T-cell (primary cell): ENCODE results near the gene ZNF587. TPM values are rescaled to one million over a fixed set of nuclear protein-coding genes. Genes with fewer than 3 reads are reported as not detected.
A peak's percentile ranks its signal among the peaks of the same experiment; 100 is the strongest.
"Not testable (repeated sequence)": the region's sequence is repeated elsewhere in the genome, so short reads cannot be mapped to it uniquely, and the experiment has no call there.

Experiments
- ATAC-seq, 4 experiments: fragments of 200-7000 bp in 3 of 4; fragments of 150-1000 bp in 1 of 4; cut with Tn5 transposase; replicated peaks in 1 of 4; 1 replicate in 3 of 4; 2 replicates in 1 of 4; pipeline ENCODE4 v1.10.0; 2021; ENCODE audit warnings: moderate library complexity in 3 of 4, mild to moderate bottlenecking in 2 of 4, moderate number of reproducible peaks in 1 of 4
- CTCF ChIA-PET, 2 donors: fragments of 300-600 bp; sonication (Branson Sonifier 250); formaldehyde crosslinking; loops; one replicate each; lab custom pipeline; 2022; ENCODE audit warnings: antibody characterized with exemption in 2 of 2; lab: Charles Lee
- POLR2A ChIA-PET, 2 donors: fragments of 300-600 bp; sonication (Branson Sonifier 250); formaldehyde crosslinking; loops; one replicate each; lab custom pipeline; 2022; ENCODE audit warnings: antibody characterized with exemption in 2 of 2; lab: Charles Lee
- DNase-seq, 35 experiments: peaks; one replicate each; pipeline versions ENCODE4 v3.0.0 to v3.0.0-alpha.2; 2013 to 2023
- H3K27ac ChIP-seq: one replicate; pipeline ENCODE4 v1.5.1; 2013; ENCODE audit warnings: low read length
- H3K27me3 ChIP-seq, 2 experiments: replicated peaks in 1 of 2; 1 replicate in 1 of 2; 2 replicates in 1 of 2; pipeline versions ENCODE4 v1.6.1 to v1.7.0; 2013; ENCODE audit warnings: low read length in 1 of 2, mixed read lengths in 1 of 2; ENCODE audit not compliant: control insufficient read depth in 2 of 2, insufficient read depth in 2 of 2; ENCODE audit errors: extremely low read depth in 1 of 2
- H3K36me3 ChIP-seq, 2 donors: 1 replicate in 1 of 2; 2 replicates in 1 of 2; pipeline versions ENCODE4 v1.6.1 to v1.7.0; 2013; ENCODE audit warnings: low read length in 1 of 2; ENCODE audit not compliant: control insufficient read depth in 2 of 2, insufficient read depth in 1 of 2; ENCODE audit errors: extremely low read depth in 1 of 2
- H3K4me1 ChIP-seq, 2 experiments: 1 replicate in 1 of 2; 2 replicates in 1 of 2; pipeline versions ENCODE4 v1.6.1 to v1.7.0; 2013; ENCODE audit warnings: low read length in 2 of 2, mixed read lengths in 1 of 2; ENCODE audit not compliant: insufficient read depth in 2 of 2, control insufficient read depth in 1 of 2; ENCODE audit errors: extremely low read depth in 1 of 2
- H3K4me3 ChIP-seq, 2 donors: 1 replicate in 1 of 2; 2 replicates in 1 of 2; pipeline versions ENCODE4 v1.5.1 to v1.7.0; 2013; ENCODE audit warnings: mild to moderate bottlenecking in 2 of 2, low read length in 1 of 2, moderate library complexity in 1 of 2; ENCODE audit not compliant: control insufficient read depth in 1 of 2; ENCODE audit errors: extremely low read depth in 1 of 2
- H3K9me3 ChIP-seq: 2 replicates; pipeline ENCODE4 v1.7.0; 2013
- H3K27ac Mint-ChIP-seq, 2 donors: one replicate each; pipeline ENCODE4 v1.8.0; 2020 to 2021; ENCODE audit warnings: mild to moderate bottlenecking in 2 of 2, mixed read lengths in 2 of 2
- H3K27me3 Mint-ChIP-seq, 2 donors: one replicate each; pipeline ENCODE4 v1.8.0; 2021 to 2022; ENCODE audit warnings: mixed read lengths in 2 of 2
- H3K36me3 Mint-ChIP-seq: one replicate; pipeline ENCODE4 v1.8.0; 2021; ENCODE audit warnings: mixed read lengths
- H3K4me1 Mint-ChIP-seq, 3 donors: one replicate each; pipeline ENCODE4 v1.8.0; 2020 to 2022; ENCODE audit warnings: mixed read lengths in 3 of 3, mild to moderate bottlenecking in 1 of 3
- H3K4me3 Mint-ChIP-seq, 3 donors: one replicate each; pipeline ENCODE4 v1.8.0; 2020 to 2022; ENCODE audit warnings: mild to moderate bottlenecking in 3 of 3, mixed read lengths in 3 of 3, moderate library complexity in 3 of 3
- H3K9me3 Mint-ChIP-seq, 3 donors: one replicate each; pipeline ENCODE4 v1.8.0; 2020 to 2022; ENCODE audit warnings: mixed read lengths in 3 of 3
- WGBS: methylation state at CpG from one replicate; pipeline ENCODE4 v1.1.5; 2013; ENCODE audit warnings: missing lambda C conversion rate; ENCODE audit not compliant: insufficient coverage; 5-methylcytosine and 5-hydroxymethylcytosine counted together
- total RNA-seq, 35 experiments: library from RNA in 6 of 35; stranded (reverse) in 6 of 35; fragments of 120-200 nt in 1 of 35; gene quantifications; one replicate each; pipeline versions ENCODE4 v1.2.1 to v1.2.4 and lab custom pipeline; 2013 to 2026

Gene ZNF587
- total RNA-seq, 5 donors from 2014 or later (not counting 1 experiment from before 2014, with no cell fraction given), result 56.6 to 60.5 (median 56.8) TPM

GRCh38 chr19:57849162-57849665 is 445 bp upstream of the ZNF587 start:
- DNase-seq, CTCF ChIA-PET, H3K27me3 Mint-ChIP-seq, H3K36me3 ChIP-seq, H3K27me3 ChIP-seq, H3K9me3 ChIP-seq, ATAC-seq, H3K9me3 Mint-ChIP-seq: not testable (repeated sequence)
- Histone ChIP-seq H3K4me1 (peaks cover 5 to 21% of the 10 kb centered on the region in 2 experiments), H3K4me3 (peak overlapping the region; percentile 68 to 75), H3K27ac (peak overlapping the region; percentile 78)
- Mint-ChIP-seq H3K27ac (peak overlapping the region; percentile 91 to 93), H3K4me3 (peak overlapping the region; percentile 92 to 97 (median 93)), H3K36me3 (peaks cover 31% of the 10 kb centered on the region), H3K4me1 (peaks cover 28 to 35% (median 31%) of the 10 kb centered on the region in 3 donors)
- no CpG with 5 or more reads among the region's 2 CpGs for WGBS
- POLR2A ChIA-PET, result interaction anchor here in 1 of 2 donors (0.6 kb wide), 2 partner anchors 210 to 573 kb away, joined by 3 read pairs; no protein-coding TSS in a partner anchor

DNA sequence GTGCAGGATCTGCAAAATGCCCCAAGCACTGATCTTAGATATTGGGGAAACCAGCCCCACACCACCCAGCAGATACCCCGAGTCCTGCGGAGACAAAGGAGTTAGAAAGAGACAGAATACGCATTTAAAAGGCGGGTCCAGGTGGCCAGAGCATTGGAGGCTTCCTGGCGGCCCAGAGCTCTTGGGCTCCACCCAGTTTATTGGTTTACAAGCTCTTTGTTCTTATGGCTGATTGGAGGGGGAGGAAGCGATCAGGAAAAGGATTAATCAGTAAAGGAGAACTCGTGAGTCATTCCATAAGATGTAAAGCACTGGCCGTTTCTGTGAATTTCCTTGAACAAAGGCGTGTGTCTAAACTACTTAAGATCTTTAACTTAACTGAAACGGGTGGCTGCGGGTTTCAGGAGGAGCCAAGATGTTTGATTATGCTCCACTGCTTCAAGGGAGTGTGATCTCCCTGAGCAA is 926 bp downstream of the ZNF587 start:
- no peaks in the 10 kb centered on the region for H3K27me3 Mint-ChIP-seq
- CTCF ChIA-PET, result no interaction called here
- peak overlapping the region; percentile 68 to 75 for H3K4me3 ChIP-seq

GRCh38 chr19:57851812-57852603 is 2.3 kb downstream of the ZNF587 start:
- Histone ChIP-seq H3K4me1 (peaks cover 5 to 21% of the 10 kb centered on the region in 2 experiments), H3K36me3 (peaks cover 5 to 11% of the 10 kb centered on the region in 2 donors)
- peaks cover 28 to 37% (median 31%) of the 10 kb centered on the region in 3 donors for H3K4me1 Mint-ChIP-seq
- H3K9me3 Mint-ChIP-seq, result peaks cover 9 to 11% (median 11%) of the 10 kb centered on the region in 3 donors
- H3K9me3 ChIP-seq, H3K4me3 ChIP-seq, DNase-seq, ATAC-seq, H3K27me3 ChIP-seq, H3K27ac ChIP-seq, H3K27me3 Mint-ChIP-seq, CTCF ChIA-PET: not testable (repeated sequence)
- H3K27ac Mint-ChIP-seq, result peak overlapping the region in 1 of 2 donors; percentile 41
- POLR2A ChIA-PET, result interaction anchor here in 1 of 2 donors (0.5 kb wide), 1 partner anchor 125 kb away, joined by 5 read pairs; the partner anchor contains the start of gene ZNF671
- 100% methylated on average over 2 of the region's 6 CpGs for WGBS
- peak overlapping the region in 1 of 3 donors; percentile 3 for H3K4me3 Mint-ChIP-seq
- H3K36me3 Mint-ChIP-seq, result peaks cover 46% of the 10 kb centered on the region

More for the DNA sequence above, 926 bp downstream of the ZNF587 start:
- Mint-ChIP-seq H3K4me1 (peaks cover 28 to 35% (median 31%) of the 10 kb centered on the region in 3 donors), H3K27ac (peak overlapping the region; percentile 91 to 93), H3K36me3 (peaks cover 36% of the 10 kb centered on the region), H3K4me3 (peak overlapping the region; percentile 92 to 97 (median 93)), H3K9me3 (peaks cover 6 to 9% (median 6%) of the 10 kb centered on the region in 3 donors)
- H3K36me3 ChIP-seq, result peaks cover 0 to 6% of the 10 kb centered on the region in 2 donors
- no peak overlapping the region for H3K27ac ChIP-seq
- peaks cover 5 to 21% of the 10 kb centered on the region in 2 experiments for H3K4me1 ChIP-seq
- no peaks in the 10 kb centered on the region for H3K27me3 ChIP-seq
- no peak for DNase-seq
- 40% methylated on average over 5 of the region's 11 CpGs for WGBS
- POLR2A ChIA-PET, result interaction anchor here in 1 of 2 donors (0.8 kb wide), 1 partner anchor 31 kb away, joined by 4 read pairs; no protein-coding TSS in a partner anchor
- H3K9me3 ChIP-seq, result no peaks in the 10 kb centered on the region
- no peak for ATAC-seq

- H3K27me3 ChIP-seq, DNase-seq, H3K4me3 ChIP-seq, H3K4me3 Mint-ChIP-seq, H3K9me3 ChIP-seq, H3K27ac ChIP-seq, POLR2A ChIA-PET, H3K27ac Mint-ChIP-seq, CTCF ChIA-PET, ATAC-seq, H3K27me3 Mint-ChIP-seq: not testable (repeated sequence)
- Mint-ChIP-seq H3K4me1 (peaks cover 27 to 36% (median 31%) of the 10 kb centered on the region in 3 donors), H3K9me3 (peaks cover 14 to 16% (median 15%) of the 10 kb centered on the region in 3 donors), H3K36me3 (peaks cover 62% of the 10 kb centered on the region)
- Histone ChIP-seq H3K4me1 (peaks cover 5 to 20% of the 10 kb centered on the region in 2 experiments), H3K36me3 (peaks cover 10 to 26% of the 10 kb centered on the region in 2 donors)
- no CpG with 5 or more reads among the region's 2 CpGs for WGBS
Measured at GRCh38 chr19:57854117-57854516, 4.5 kb downstream of the ZNF587 start.

DNA sequence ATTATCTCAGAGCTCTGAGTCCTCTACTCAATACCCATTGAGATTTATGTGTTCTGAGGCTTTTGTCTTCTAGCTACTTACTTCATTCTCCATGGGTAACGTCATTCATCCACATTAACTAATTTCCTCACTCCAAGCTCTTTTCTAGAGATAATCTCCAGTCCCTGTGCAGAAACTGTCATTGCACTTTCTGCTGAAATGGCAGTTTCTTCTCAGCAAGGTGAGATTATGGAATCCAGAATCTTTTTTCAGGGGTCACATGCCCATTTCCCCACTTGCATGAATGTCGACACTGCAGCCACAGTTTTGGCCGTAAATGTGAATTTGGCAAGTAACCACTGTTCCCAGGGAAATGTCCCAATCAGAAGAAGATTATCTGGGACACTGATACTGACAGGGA is 12.7 kb downstream of the ZNF587 start:
- H3K9me3 ChIP-seq, H3K27ac ChIP-seq, H3K4me1 ChIP-seq, H3K4me3 Mint-ChIP-seq, H3K4me1 Mint-ChIP-seq, POLR2A ChIA-PET, H3K27me3 ChIP-seq, H3K27me3 Mint-ChIP-seq, ATAC-seq, DNase-seq, H3K27ac Mint-ChIP-seq, H3K4me3 ChIP-seq, CTCF ChIA-PET: not testable (repeated sequence)
- WGBS, result no CpG with 5 or more reads among the region's 3 CpGs
- H3K9me3 Mint-ChIP-seq, result peaks cover 2 to 31% (median 30%) of the 10 kb centered on the region in 3 donors
- H3K36me3 ChIP-seq, result peaks cover 26 to 61% of the 10 kb centered on the region in 2 donors
- peaks cover 87% of the 10 kb centered on the region for H3K36me3 Mint-ChIP-seq

- peaks cover 15% of the 10 kb centered on the region for H3K9me3 ChIP-seq
- no peak for ATAC-seq
Measured at GRCh38 chr19:57867868-57868492, 18.3 kb downstream of the ZNF587 start.

More at GRCh38 chr19:57867868-57868492, 18.3 kb downstream of the ZNF587 start:
- Mint-ChIP-seq H3K36me3 (peaks cover 68% of the 10 kb centered on the region), H3K9me3 (peaks cover 0 to 37% (median 31%) of the 10 kb centered on the region in 3 donors), H3K27me3 (no peaks in the 10 kb centered on the region), H3K4me3 (no peak overlapping the region), H3K27ac (no peak overlapping the region), H3K4me1 (no peaks in the 10 kb centered on the region)
- DNase-seq, result no peak
- WGBS, result 94% methylated on average over 2 of the region's 7 CpGs
- no peak overlapping the region for H3K27ac ChIP-seq
- ChIA-PET POLR2A (interaction anchor here in 1 of 2 donors (0.6 kb wide), 1 partner anchor 132 kb away, joined by 3 read pairs; no protein-coding TSS in a partner anchor), CTCF (no interaction called here)
- no peaks in the 10 kb centered on the region for H3K4me1 ChIP-seq
- H3K36me3 ChIP-seq, result peaks cover 13 to 31% of the 10 kb centered on the region in 2 donors
- H3K4me3 ChIP-seq, result no peak overlapping the region
- H3K27me3 ChIP-seq, result no peaks in the 10 kb centered on the region
